Fibroblast of lung (primary cell): ENCODE results near the gene NXN. TPM values are rescaled to one million over a fixed set of nuclear protein-coding genes. Genes with fewer than 3 reads are reported as not detected.

Experiments used
- DNase-seq, 2 donors: peaks; one replicate each; pipeline versions ENCODE4 v3.0.0 to v3.0.0-alpha.2; 2010; ENCODE audit warnings: low read depth in 2 of 2
- H2AFZ ChIP-seq: 2 replicates; pipeline ENCODE4 v1.5.1; 2012; ENCODE audit warnings: low read length, control low read depth, inconsistent platforms
- H3K27ac ChIP-seq: 2 replicates; pipeline ENCODE4 v1.5.1; 2011; ENCODE audit warnings: low read length, control low read depth; ENCODE audit not compliant: insufficient read depth
- H3K27me3 ChIP-seq: 2 replicates; pipeline ENCODE4 v1.5.1; 2011; ENCODE audit warnings: mild to moderate bottlenecking, low read length; ENCODE audit not compliant: control insufficient read depth, insufficient read depth
- H3K36me3 ChIP-seq: 2 replicates; pipeline ENCODE4 v1.5.1; 2011; ENCODE audit warnings: low read length; ENCODE audit not compliant: control insufficient read depth, insufficient read depth
- H3K4me1 ChIP-seq: 2 replicates; pipeline ENCODE4 v1.5.1; 2011; ENCODE audit warnings: low read length; ENCODE audit not compliant: control insufficient read depth, insufficient read depth; ENCODE audit errors: extremely low read depth
- H3K4me2 ChIP-seq: 2 replicates; pipeline ENCODE4 v1.5.1; 2011; ENCODE audit warnings: low read length, control low read depth; ENCODE audit not compliant: insufficient read depth; ENCODE audit errors: extremely low read depth
- H3K4me3 ChIP-seq, 4 experiments: fragments of 200-600 bp in 1 of 4; sonication (generic) in 1 of 4; replicated peaks in 1 of 4; 2 replicates each; pipeline ENCODE4 v1.5.1; 2011 to 2016; ENCODE audit warnings: low read length in 4 of 4, low read depth in 3 of 4, mild to moderate bottlenecking in 3 of 4, control low read depth in 2 of 4, inconsistent platforms in 1 of 4, mixed read lengths in 1 of 4; ENCODE audit not compliant: insufficient read depth in 1 of 4; ENCODE audit errors: control extremely low read depth in 1 of 4
- H3K79me2 ChIP-seq: 2 replicates; pipeline ENCODE4 v1.5.1; 2012; ENCODE audit warnings: mild to moderate bottlenecking, low read length, inconsistent platforms; ENCODE audit not compliant: control insufficient read depth, insufficient read depth
- H3K9ac ChIP-seq: 2 replicates; pipeline ENCODE4 v1.5.1; 2011; ENCODE audit warnings: mild to moderate bottlenecking, low read length, control low read depth; ENCODE audit not compliant: insufficient read depth
- H3K9me3 ChIP-seq: 2 replicates; pipeline ENCODE4 v1.5.1; 2012; ENCODE audit warnings: low read depth, low read length; ENCODE audit not compliant: control insufficient read depth, insufficient read depth
- H4K20me1 ChIP-seq: 2 replicates; pipeline ENCODE4 v1.5.1; 2011; ENCODE audit warnings: low read length; ENCODE audit not compliant: control insufficient read depth, insufficient read depth; ENCODE audit errors: extremely low read depth
- CTCF ChIP-seq, 2 donors: IDR thresholded peaks in 1 of 2; conservative IDR thresholded peaks in 1 of 2; 1 replicate in 1 of 2; 2 replicates in 1 of 2; pipeline ENCODE4 v1.5.1; 2011 to 2012; ENCODE audit warnings: low read length in 2 of 2, control low read depth in 1 of 2, inconsistent platforms in 1 of 2, low read depth in 1 of 2, mild to moderate bottlenecking in 1 of 2
- EZH2 ChIP-seq: IDR thresholded peaks from 2 replicates; pipeline ENCODE4 v1.5.1; 2012; ENCODE audit warnings: low read length, control low read depth, mild to moderate bottlenecking; ENCODE audit errors: missing control alignments
- polyA plus RNA-seq, 2 donors: library from polyadenylated mRNA; depleted of rRNA in 1 of 2; stranded (reverse) in 1 of 2; unstranded in 1 of 2; fragments of >200 nt; gene quantifications; 2 replicates each; pipeline ENCODE4 v1.2.1, GENCODE V29; 2011 to 2012; ENCODE audit warnings: missing spikeins in 1 of 2
- total RNA-seq: library from RNA; depleted of rRNA; stranded (reverse); fragments of >200 nt; gene quantifications from 2 replicates; pipeline ENCODE4 v1.2.1, GENCODE V29; 2014

Gene NXN
- total and polyA plus RNA-seq, 2 donors (not counting 1 experiment from before 2014, with no cell fraction given), result 38.5 to 53.8 TPM

- TF ChIP-seq EZH2, result no peak
- TF ChIP-seq CTCF (conservative IDR thresholded peaks at IDR 0.05 in 1 of 2, IDR thresholded peaks at IDR 0.05 in 1 of 2; ENCODE audit: low read depth in 1 of 2, low read length in 2 of 2), result no peak
- H3K4me3 ChIP-seq, result no peak overlapping the region
- H3K9me3 ChIP-seq, result no peaks in the 10 kb centered on the region
- H4K20me1 ChIP-seq, result no peaks in the 10 kb centered on the region
- no peaks in the 10 kb centered on the region for H3K4me1 ChIP-seq
- H3K79me2 ChIP-seq, result no peaks in the 10 kb centered on the region
- H3K27ac ChIP-seq, result no peak overlapping the region
- H2AFZ ChIP-seq, result no peak overlapping the region
- no peak overlapping the region for H3K9ac ChIP-seq
- H3K36me3 ChIP-seq, result peaks cover 5% of the 10 kb centered on the region
- DNase-seq, result no peak
- H3K4me2 ChIP-seq, result no peak overlapping the region
- no peaks in the 10 kb centered on the region for H3K27me3 ChIP-seq
These were observed 34.1 kb upstream of the NXN start for GRCh38 chr17:1013729-1014090.

- no peak overlapping the region for H3K4me3 ChIP-seq
- no peak overlapping the region for H3K4me2 ChIP-seq
- no peak overlapping the region for H3K27ac ChIP-seq
- TF ChIP-seq EZH2 (no peak), CTCF (conservative IDR thresholded peaks at IDR 0.05 in 1 of 2, IDR thresholded peaks at IDR 0.05 in 1 of 2; ENCODE audit: low read depth in 1 of 2, low read length in 2 of 2) (no peak)
- no peak for DNase-seq
- no peaks in the 10 kb centered on the region for H3K27me3 ChIP-seq
- H3K4me1 ChIP-seq, result no peaks in the 10 kb centered on the region
- peaks cover 3% of the 10 kb centered on the region for H3K36me3 ChIP-seq
- no peak overlapping the region for H2AFZ ChIP-seq
- H3K9me3 ChIP-seq, result no peaks in the 10 kb centered on the region
- H4K20me1 ChIP-seq, result no peaks in the 10 kb centered on the region
- no peak overlapping the region for H3K9ac ChIP-seq
- no peaks in the 10 kb centered on the region for H3K79me2 ChIP-seq
These were observed 33.5 kb upstream of the NXN start for GRCh38 chr17:1012823-1013728.

- Histone ChIP-seq H3K27me3 (no peaks in the 10 kb centered on the region), H3K4me1 (no peaks in the 10 kb centered on the region), H3K9me3 (no peaks in the 10 kb centered on the region), H3K27ac (no peak overlapping the region), H2AFZ (no peak overlapping the region), H3K4me2 (no peak overlapping the region), H3K36me3 (peaks cover 10% of the 10 kb centered on the region), H4K20me1 (no peaks in the 10 kb centered on the region), H3K9ac (no peak overlapping the region), H3K4me3 (no peak overlapping the region), H3K79me2 (no peaks in the 10 kb centered on the region)
- DNase-seq, result no peak
- no peak for TF ChIP-seq EZH2
- TF ChIP-seq CTCF (conservative IDR thresholded peaks at IDR 0.05 in 1 of 2, IDR thresholded peaks at IDR 0.05 in 1 of 2; ENCODE audit: low read depth in 1 of 2, low read length in 2 of 2), result no peak
These were observed 32.5 kb upstream of the NXN start for GRCh38 chr17:1011760-1012735.
